Stomach (tissue), 4 donors: ENCODE measurements around the gene PRKG1.

Source experiments
- CTCF ChIP-seq, 7 experiments: fragments of 450-650 bp in 4 of 7; fragments of 200-600 bp in 3 of 7; sonication (generic) in 3 of 7; IDR thresholded peaks; one replicate each; pipeline ENCODE4 v1.5.1; 2016 to 2019; ENCODE audit warnings: antibody characterized with exemption in 7 of 7, control low read depth in 2 of 7, mild to moderate bottlenecking in 1 of 7
- EP300 ChIP-seq: sonication (generic); formaldehyde crosslinking; IDR thresholded peaks from one replicate; pipeline ENCODE4 v1.6.1; 2017; ENCODE audit warnings: antibody characterized with exemption
- POLR2AphosphoS5 ChIP-seq, 3 donors: sonication (generic); formaldehyde crosslinking; IDR thresholded peaks; one replicate each; pipeline ENCODE4 v1.6.1; 2016; ENCODE audit warnings: antibody characterized with exemption in 3 of 3

GRCh38 chr10:51544933-51545332 is 470.6 kb downstream of the PRKG1 start:
- TF ChIP-seq CTCF (IDR thresholded peaks at IDR 0.05) (no peak), EP300 (no peak), POLR2AphosphoS5 (IDR thresholded peaks at IDR 0.05) (no peak)
